Uterus (tissue), 4 donors: Measurements from ENCODE around the gene JHY. TPM values are rescaled to one million over a fixed set of nuclear protein-coding genes. Genes with fewer than 3 reads are reported as not detected.
A peak's percentile ranks its signal among the peaks of the same experiment; 100 is the strongest.

Source experiments
- DNase-seq, 2 donors: peaks; one replicate each; pipeline ENCODE4 v3.0.0-alpha.2; 2019 to 2020
- H3K27ac ChIP-seq, 2 donors: fragments of 200-600 bp; sonication (generic); 1 replicate in 1 of 2; 2 replicates in 1 of 2; pipeline ENCODE4 v1.5.1; 2016 to 2018
- H3K27me3 ChIP-seq, 2 donors: fragments of 200-600 bp; sonication (generic); one replicate each; pipeline ENCODE4 v1.5.1; 2018 to 2019; ENCODE audit warnings: control low read depth in 1 of 2
- H3K36me3 ChIP-seq, 2 donors: fragments of 200-600 bp; sonication (generic); one replicate each; pipeline ENCODE4 v1.5.1; 2019; ENCODE audit warnings: control low read depth in 1 of 2
- H3K4me1 ChIP-seq, 2 donors: fragments of 200-600 bp; sonication (generic); one replicate each; pipeline ENCODE4 v1.5.1; 2018 to 2019; ENCODE audit warnings: control low read depth in 1 of 2
- H3K4me3 ChIP-seq, 2 donors: fragments of 200-600 bp; sonication (generic); 1 replicate in 1 of 2; 2 replicates in 1 of 2; pipeline ENCODE4 v1.5.1; 2018 to 2019; ENCODE audit warnings: mild to moderate bottlenecking in 1 of 2
- H3K9me3 ChIP-seq, 2 donors: fragments of 200-600 bp; sonication (generic); one replicate each; pipeline ENCODE4 v1.5.1; 2019; ENCODE audit warnings: control low read depth in 1 of 2
- POLR2A ChIP-seq, 2 donors: fragments of 450-650 bp; IDR thresholded peaks; one replicate each; pipeline ENCODE4 v1.6.1; 2016; ENCODE audit warnings: antibody characterized with exemption in 2 of 2, mild to moderate bottlenecking in 1 of 2, moderate library complexity in 1 of 2
- intact Hi-C: fragments of 100-400 bp; cut with DNase I; formaldehyde crosslinking; loops from one replicate; pipeline ENCODE4 v1.15.1; 2023; ENCODE audit warnings: low total_unique reads
- total RNA-seq, 4 donors: library from RNA; depleted of rRNA in 3 of 4; stranded (reverse); fragments of >200 nt in 3 of 4; gene quantifications; one replicate each; pipeline versions ENCODE4 v1.1.0 to v1.2.4, GENCODE V29; 2014 to 2023
- TF ChIP-seq, protein P1 (sequence below), 4 experiments: fragments of 200-600 bp in 2 of 4; fragments of 450-650 bp in 2 of 4; sonication (generic) in 2 of 4; IDR thresholded peaks; one replicate each; pipeline ENCODE4 v1.5.1; 2016 to 2019; ENCODE audit warnings: antibody characterized with exemption in 4 of 4, mild to moderate bottlenecking in 2 of 4, moderate library complexity in 1 of 4
- donor health status: DM: yes; HTN: yes; CAD: no.

The JHY gene
- total RNA-seq, 4 donors from 2014 or later = 0.88 to 9.0 (median 3.3) TPM

DNA sequence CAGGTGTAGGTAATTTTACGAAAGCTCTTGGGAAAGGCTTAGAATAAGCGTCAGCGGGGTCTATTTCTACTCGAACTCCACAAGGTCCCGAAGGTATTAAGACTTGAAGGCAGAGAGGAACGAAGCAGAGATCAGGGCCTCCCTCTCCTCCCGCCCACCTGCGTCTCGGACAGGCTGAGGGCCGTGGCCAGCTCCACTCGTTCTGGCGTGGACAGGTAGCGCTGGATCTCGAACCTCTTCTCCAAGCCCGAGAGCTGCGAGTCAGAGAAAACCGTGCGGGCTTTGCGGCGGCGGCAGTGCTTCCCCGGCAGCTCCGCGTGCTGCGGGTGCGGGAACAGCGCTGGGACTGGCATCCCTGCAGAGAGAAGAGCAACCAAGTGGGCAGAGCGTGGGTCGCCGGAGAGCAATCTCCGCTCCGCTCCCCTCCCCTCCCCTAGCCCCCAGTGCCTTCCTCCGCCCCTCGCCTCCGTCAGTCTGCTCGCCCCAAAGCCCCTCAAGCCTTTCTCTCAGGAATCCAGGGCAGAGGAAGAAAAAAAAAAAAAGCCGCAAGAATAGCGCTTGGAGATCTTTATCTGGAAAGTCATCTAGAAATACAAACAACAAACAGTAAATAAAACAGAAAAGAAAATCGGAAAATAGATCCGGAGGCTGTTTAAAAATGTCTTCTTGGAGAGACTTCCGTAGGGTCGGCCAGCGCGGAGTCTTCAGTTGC lies 96.7 kb downstream of the JHY start:
- Histone ChIP-seq H3K27ac (no peak overlapping the region), H3K36me3 (no peaks in the 10 kb centered on the region), H3K27me3 (peaks cover 10 to 94% of the 10 kb centered on the region in 2 donors), H3K9me3 (no peaks in the 10 kb centered on the region), H3K4me3 (no peak overlapping the region), H3K4me1 (no peaks in the 10 kb centered on the region)
- TF ChIP-seq, protein P1, sequence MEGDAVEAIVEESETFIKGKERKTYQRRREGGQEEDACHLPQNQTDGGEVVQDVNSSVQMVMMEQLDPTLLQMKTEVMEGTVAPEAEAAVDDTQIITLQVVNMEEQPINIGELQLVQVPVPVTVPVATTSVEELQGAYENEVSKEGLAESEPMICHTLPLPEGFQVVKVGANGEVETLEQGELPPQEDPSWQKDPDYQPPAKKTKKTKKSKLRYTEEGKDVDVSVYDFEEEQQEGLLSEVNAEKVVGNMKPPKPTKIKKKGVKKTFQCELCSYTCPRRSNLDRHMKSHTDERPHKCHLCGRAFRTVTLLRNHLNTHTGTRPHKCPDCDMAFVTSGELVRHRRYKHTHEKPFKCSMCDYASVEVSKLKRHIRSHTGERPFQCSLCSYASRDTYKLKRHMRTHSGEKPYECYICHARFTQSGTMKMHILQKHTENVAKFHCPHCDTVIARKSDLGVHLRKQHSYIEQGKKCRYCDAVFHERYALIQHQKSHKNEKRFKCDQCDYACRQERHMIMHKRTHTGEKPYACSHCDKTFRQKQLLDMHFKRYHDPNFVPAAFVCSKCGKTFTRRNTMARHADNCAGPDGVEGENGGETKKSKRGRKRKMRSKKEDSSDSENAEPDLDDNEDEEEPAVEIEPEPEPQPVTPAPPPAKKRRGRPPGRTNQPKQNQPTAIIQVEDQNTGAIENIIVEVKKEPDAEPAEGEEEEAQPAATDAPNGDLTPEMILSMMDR (IDR thresholded peaks at IDR 0.05) = no peak
- TF ChIP-seq POLR2A (IDR thresholded peaks at IDR 0.05) = no peak
- intact Hi-C loops = no loop called here
- no peak for DNase-seq

DNA sequence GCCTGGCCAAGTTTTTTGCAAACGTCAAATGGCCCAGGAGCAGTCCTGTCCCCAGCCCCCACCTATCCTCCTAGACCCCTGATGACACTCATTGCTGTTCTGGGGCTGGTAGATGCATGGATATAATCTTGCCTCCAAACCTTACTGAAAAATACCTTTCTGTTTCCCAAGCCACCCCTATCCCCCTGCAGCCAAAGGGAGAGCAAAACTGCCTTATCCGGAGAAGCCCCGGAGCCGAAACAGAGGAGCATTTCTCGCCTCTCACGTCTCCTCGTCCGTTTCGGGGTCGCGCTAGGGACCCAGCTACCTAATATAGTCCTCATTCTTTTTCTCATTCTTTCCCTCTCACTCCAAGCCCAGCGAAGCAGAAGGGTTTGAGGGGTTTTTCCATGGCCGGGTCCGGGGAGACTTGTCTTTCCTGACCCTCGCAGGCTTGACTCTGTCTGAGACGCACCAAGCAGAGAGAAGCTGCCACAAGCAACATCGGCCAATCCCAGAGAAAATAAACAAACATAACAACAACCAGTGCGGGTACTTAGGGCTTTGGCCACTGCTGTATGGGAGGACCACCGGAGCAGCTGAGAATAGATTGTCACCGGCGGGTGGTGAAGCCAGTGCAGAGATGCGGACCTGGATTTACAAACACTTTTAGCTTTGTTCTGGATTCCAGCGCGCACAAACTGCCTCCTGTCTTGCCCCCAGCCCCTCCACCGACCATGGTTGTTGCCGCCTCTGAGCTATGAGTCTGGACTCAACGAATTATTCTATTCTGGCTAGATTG lies 97.4 kb downstream of the JHY start:
- H3K4me3 ChIP-seq = no peak overlapping the region
- no peaks in the 10 kb centered on the region for H3K4me1 ChIP-seq
- no peaks in the 10 kb centered on the region for H3K36me3 ChIP-seq
- intact Hi-C loops = no loop called here
- TF ChIP-seq, protein P1 (IDR thresholded peaks at IDR 0.05) = no peak
- TF ChIP-seq POLR2A (IDR thresholded peaks at IDR 0.05) = no peak
- no peaks in the 10 kb centered on the region for H3K9me3 ChIP-seq
- peaks cover 14 to 98% of the 10 kb centered on the region in 2 donors for H3K27me3 ChIP-seq
- no peak for DNase-seq
- H3K27ac ChIP-seq = no peak overlapping the region

DNA sequence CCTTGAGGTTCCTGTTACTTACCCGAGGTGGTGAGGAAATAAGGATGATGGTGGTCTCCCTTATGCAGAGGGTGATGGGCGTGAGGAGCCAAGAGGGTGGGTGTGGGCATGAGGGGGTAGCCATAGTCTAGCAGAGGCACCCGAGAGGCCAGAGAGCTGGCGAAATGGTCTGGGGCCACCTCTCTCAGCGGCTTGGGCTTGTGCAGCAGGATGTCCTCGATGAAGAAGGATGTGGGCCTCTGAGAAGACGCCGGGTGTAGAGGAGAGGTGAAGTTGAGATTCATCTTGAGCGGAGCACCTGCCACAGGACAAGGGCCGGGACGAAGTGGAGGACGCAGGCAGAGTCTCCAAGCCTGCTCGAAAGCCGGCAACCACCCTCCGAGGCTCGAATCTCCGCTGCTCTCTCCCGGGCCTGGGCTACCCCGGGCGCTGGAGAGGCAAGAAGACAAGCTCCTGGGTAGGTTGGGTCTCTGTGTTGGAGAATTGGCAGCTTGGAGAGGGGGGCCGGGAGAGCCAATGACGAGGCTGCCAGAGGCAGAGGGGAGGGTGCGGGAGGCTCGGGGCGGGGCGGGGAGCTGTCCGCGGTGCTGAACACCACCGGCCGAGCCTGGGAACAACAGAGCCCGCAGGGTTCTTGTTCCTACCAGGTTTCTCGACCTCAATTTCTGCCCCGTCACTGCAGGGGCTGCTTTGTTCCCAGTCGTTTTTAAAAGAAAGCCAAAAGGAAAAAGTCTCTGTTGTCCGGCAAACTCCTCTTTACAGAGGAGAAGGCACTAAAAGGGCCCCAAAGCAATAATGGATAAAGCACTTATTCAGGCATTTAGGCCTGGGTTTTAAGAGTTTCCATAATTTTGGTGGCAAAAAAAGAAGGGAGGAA lies 99.1 kb downstream of the JHY start, which contains the start of gene BSX:
TSS of gene BSX (minus strand) at position 447 of the 877 bp plus-strand sequence. CDS start at position 284, 163 bp downstream.
- no peak for TF ChIP-seq POLR2A (IDR thresholded peaks at IDR 0.05)
- TF ChIP-seq, protein P1 (IDR thresholded peaks at IDR 0.05) = no peak
- H3K27me3 ChIP-seq = peaks cover 14 to 87% of the 10 kb centered on the region in 2 donors
- H3K36me3 ChIP-seq = no peaks in the 10 kb centered on the region
- intact Hi-C loops = no loop called here
- H3K4me3 ChIP-seq = no peak within 1 kb of the TSS
- DNase-seq = no peak
- H3K4me1 ChIP-seq = no peaks in the 10 kb centered on the region
- H3K9me3 ChIP-seq = no peaks in the 10 kb centered on the region
- no peak within 1 kb of the TSS for H3K27ac ChIP-seq

DNA sequence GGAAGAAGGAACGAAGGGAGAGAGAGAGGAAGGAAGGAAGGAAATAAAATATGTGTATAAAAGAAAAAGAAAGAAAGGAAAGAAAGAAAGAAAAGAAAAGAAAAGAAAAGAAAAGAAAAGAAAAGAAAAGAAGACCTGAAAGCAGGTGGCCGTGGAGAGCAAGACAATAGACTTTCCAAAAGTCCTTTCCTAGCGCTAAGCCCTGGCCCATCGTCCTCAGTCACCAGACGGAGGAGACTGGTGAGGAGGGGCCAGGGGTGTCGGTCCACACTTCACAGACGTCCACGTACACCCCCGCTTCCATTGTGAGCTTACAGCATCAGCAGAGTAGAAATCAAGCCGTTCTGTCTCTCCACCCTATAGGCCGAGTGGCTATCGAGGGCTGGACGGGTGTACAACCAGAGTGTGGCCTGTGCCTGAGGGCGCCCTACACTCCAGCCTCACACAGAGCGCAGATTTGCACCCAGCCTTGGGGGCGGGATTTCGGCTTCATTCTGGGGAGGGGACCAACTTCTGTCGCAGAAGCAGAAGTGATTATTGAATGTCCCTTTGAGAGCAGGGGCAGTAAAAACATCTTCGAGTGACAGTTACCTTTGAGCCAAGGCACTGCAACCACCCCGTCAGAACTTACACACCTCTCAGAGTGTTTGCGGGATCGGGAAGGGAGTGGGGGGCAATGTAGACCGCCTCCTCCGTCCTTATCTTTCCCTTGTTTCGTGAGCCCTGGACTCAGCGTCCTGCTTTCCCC lies 101.1 kb downstream of the JHY start:
- no peaks in the 10 kb centered on the region for H3K4me1 ChIP-seq
- H3K36me3 ChIP-seq = no peaks in the 10 kb centered on the region
- intact Hi-C loops = no loop called here
- peak overlapping the region; percentile 30 to 47 for H3K4me3 ChIP-seq
- no peak overlapping the region for H3K27ac ChIP-seq
- H3K9me3 ChIP-seq = no peaks in the 10 kb centered on the region
- no peak for DNase-seq
- TF ChIP-seq, protein P1 (IDR thresholded peaks at IDR 0.05) = no peak
- TF ChIP-seq POLR2A (IDR thresholded peaks at IDR 0.05) = no peak
- peaks cover 14 to 81% of the 10 kb centered on the region in 2 donors for H3K27me3 ChIP-seq
